D341Med (cell line): ENCODE data around the gene NRSN2.
"Not testable (repeated sequence)": the region's sequence is repeated elsewhere in the genome, so short reads cannot be mapped to it uniquely, and the experiment has no call there.

Experiments
- DNase-seq: peaks from one replicate; pipeline ENCODE4 v3.0.0; 2012; ENCODE audit warnings: low spot score

NRSN2 gene

GRCh38 chr20:375265-375889 is 28.5 kb downstream of the NRSN2 start:
- DNase-seq = no peak

- no peak for DNase-seq
These were observed 29.2 kb downstream of the NRSN2 start for GRCh38 chr20:376089-376488.

GRCh38 chr20:376750-377149 is 29.8 kb downstream of the NRSN2 start:
- DNase-seq = no peak

GRCh38 chr20:377578-377977 is 30.7 kb downstream of the NRSN2 start:
- not testable (repeated sequence) for DNase-seq

GRCh38 chr20:378961-379336 is 32.0 kb downstream of the NRSN2 start:
- DNase-seq = no peak

GRCh38 chr20:380763-381580 is 34.1 kb downstream of the NRSN2 start:
- peak; percentile 86 for DNase-seq

- DNase-seq = peak; percentile 87
These were observed 34.8 kb downstream of the NRSN2 start for GRCh38 chr20:381581-382290.

GRCh38 chr20:382291-383115 is 35.6 kb downstream of the NRSN2 start:
- DNase-seq = no peak

- DNase-seq = no peak
These were observed 37.0 kb downstream of the NRSN2 start for GRCh38 chr20:383889-384288.

- DNase-seq = no peak
These were observed 37.8 kb downstream of the NRSN2 start for GRCh38 chr20:384723-385122.

GRCh38 chr20:385448-385847 is 38.5 kb downstream of the NRSN2 start:
- DNase-seq = no peak

- DNase-seq = not testable (repeated sequence)
These were observed 39.7 kb downstream of the NRSN2 start for GRCh38 chr20:386634-387033.

GRCh38 chr20:387520-387919 is 40.6 kb downstream of the NRSN2 start:
- DNase-seq = no peak

GRCh38 chr20:388034-388994 is 41.4 kb downstream of the NRSN2 start:
- no peak for DNase-seq

GRCh38 chr20:389220-389619 is 42.3 kb downstream of the NRSN2 start:
- peak; percentile 92 for DNase-seq

- DNase-seq = no peak
These were observed 44.3 kb downstream of the NRSN2 start for GRCh38 chr20:391041-391711.

- not testable (repeated sequence) for DNase-seq
These were observed 46.4 kb downstream of the NRSN2 start for GRCh38 chr20:393296-393695.

GRCh38 chr20:396252-396618 is 49.3 kb downstream of the NRSN2 start:
- no peak for DNase-seq

- no peak for DNase-seq
These were observed 49.9 kb downstream of the NRSN2 start for GRCh38 chr20:396619-397431.
